Measurements from ENCODE around the gene PZP.

Gene PZP

DNA sequence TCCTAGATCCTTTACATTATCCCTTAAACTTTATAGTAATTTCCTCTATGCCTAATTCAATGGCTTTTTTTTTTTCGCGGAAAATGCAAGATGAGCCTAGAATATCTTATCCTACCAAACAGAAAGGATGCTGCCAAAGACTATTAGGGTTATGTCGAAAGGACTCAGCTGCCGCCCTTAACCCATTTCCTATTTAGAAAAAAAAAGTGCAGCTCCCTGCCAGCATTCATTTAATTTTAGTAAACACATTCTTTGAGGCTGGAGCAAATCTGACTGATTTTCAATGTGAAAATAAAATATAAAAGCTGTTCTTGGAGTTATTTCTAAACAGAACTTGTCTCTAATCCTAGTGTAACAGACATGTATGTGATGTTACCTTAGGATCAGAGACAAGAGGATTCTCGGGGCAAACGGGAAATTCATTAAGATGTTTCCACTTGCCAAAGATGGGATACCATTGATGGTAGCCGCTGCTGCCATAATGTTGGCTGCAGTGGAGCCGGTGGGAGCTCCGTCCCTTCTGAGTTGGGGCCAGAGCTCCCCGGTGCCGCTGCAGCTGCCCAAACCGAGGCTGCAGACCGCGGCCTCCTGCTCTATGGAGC lies 84.3 kb downstream of the PZP start:
- Histone ChIP-seq H3K36me3 (ENCODE audit: low read length) (no peaks in the 10 kb centered on the region), H3K27me3 (ENCODE audit: low read length) (no peaks in the 10 kb centered on the region), H3K4me2 (ENCODE audit: low read depth, low read length, poor library complexity, severe bottlenecking) (no peak overlapping the region), H3F3A (ENCODE audit: insufficient read depth) (no peaks in the 10 kb centered on the region), H3K9me2 (replicated peaks; ENCODE audit: insufficient read depth, low read length) (no peaks in the 10 kb centered on the region), H3K79me2 (ENCODE audit: insufficient read depth, low read length) (no peaks in the 10 kb centered on the region), H4K20me1 (ENCODE audit: low read depth, low read length) (no peaks in the 10 kb centered on the region), H3K9ac (ENCODE audit: low read length) (no peak overlapping the region), H3K4me3 (ENCODE audit: insufficient read depth, low read length, poor library complexity, severe bottlenecking) (no peak overlapping the region), H3K27ac (ENCODE audit: low read depth, low read length) (no peak overlapping the region), H2AFZ (ENCODE audit: low read depth, low read length, severe bottlenecking) (no peak overlapping the region), H3K9me3 (ENCODE audit: insufficient read depth, low read length) (no peaks in the 10 kb centered on the region)
- TF ChIP-seq EZH2phosphoT487 (conservative IDR thresholded peaks at IDR 0.05; ENCODE audit: low read length) = no peak
- TF ChIP-seq CTCF (IDR thresholded peaks at IDR 0.05; ENCODE audit: insufficient read depth, low read length, poor library complexity, severe bottlenecking) = no peak

DNA sequence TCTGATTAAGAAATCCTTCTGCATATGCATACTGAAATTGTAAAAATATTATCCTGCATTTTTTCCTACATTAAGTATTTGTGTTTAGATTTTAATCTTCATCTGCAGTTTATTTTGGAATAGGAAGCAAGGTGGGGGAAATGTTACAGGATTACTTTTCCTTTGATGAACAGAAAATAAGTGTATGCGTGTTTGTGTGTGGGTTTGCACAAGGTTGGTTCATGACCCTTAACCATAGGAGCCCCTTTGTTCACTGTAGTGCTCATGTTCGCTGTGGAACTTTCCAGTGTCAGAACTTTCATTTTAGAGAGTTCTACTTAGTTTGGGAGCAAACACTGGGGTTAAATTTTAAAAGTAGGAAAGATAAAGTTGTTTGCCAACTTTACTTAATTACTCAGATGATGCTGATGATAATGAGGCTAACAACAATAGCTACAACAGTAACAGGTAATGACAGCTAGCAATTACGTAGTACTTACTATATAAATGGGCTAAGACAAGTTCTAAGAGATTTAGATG lies 86.0 kb downstream of the PZP start:
- no peak overlapping the region for H3K9ac ChIP-seq (ENCODE audit: low read length)
- H3K27me3 ChIP-seq (ENCODE audit: low read length) = no peaks in the 10 kb centered on the region
- no peaks in the 10 kb centered on the region for H4K20me1 ChIP-seq (ENCODE audit: low read depth, low read length)
- H3K9me2 ChIP-seq (replicated peaks; ENCODE audit: insufficient read depth, low read length) = no peaks in the 10 kb centered on the region
- H3F3A ChIP-seq (ENCODE audit: insufficient read depth) = no peaks in the 10 kb centered on the region
- H3K36me3 ChIP-seq (ENCODE audit: low read length) = no peaks in the 10 kb centered on the region
- H3K4me3 ChIP-seq (ENCODE audit: insufficient read depth, low read length, poor library complexity, severe bottlenecking) = no peak overlapping the region
- TF ChIP-seq EZH2phosphoT487 (conservative IDR thresholded peaks at IDR 0.05; ENCODE audit: low read length) (no peak), CTCF (IDR thresholded peaks at IDR 0.05; ENCODE audit: insufficient read depth, low read length, poor library complexity, severe bottlenecking) (no peak)
- no peak overlapping the region for H3K27ac ChIP-seq (ENCODE audit: low read depth, low read length)
- no peak overlapping the region for H3K4me2 ChIP-seq (ENCODE audit: low read depth, low read length, poor library complexity, severe bottlenecking)
- no peaks in the 10 kb centered on the region for H3K9me3 ChIP-seq (ENCODE audit: insufficient read depth, low read length)
- H3K79me2 ChIP-seq (ENCODE audit: insufficient read depth, low read length) = no peaks in the 10 kb centered on the region
- H2AFZ ChIP-seq (ENCODE audit: low read depth, low read length, severe bottlenecking) = no peak overlapping the region

- Histone ChIP-seq H4K20me1 (ENCODE audit: low read depth, low read length) (no peaks in the 10 kb centered on the region), H3K4me2 (ENCODE audit: low read depth, low read length, poor library complexity, severe bottlenecking) (no peak overlapping the region), H3K9ac (ENCODE audit: low read length) (no peak overlapping the region), H3K4me3 (ENCODE audit: insufficient read depth, low read length, poor library complexity, severe bottlenecking) (no peak overlapping the region), H3K36me3 (ENCODE audit: low read length) (no peaks in the 10 kb centered on the region), H3K9me3 (ENCODE audit: insufficient read depth, low read length) (no peaks in the 10 kb centered on the region), H2AFZ (ENCODE audit: low read depth, low read length, severe bottlenecking) (no peak overlapping the region), H3K9me2 (replicated peaks; ENCODE audit: insufficient read depth, low read length) (no peaks in the 10 kb centered on the region), H3K79me2 (ENCODE audit: insufficient read depth, low read length) (no peaks in the 10 kb centered on the region), H3K27me3 (ENCODE audit: low read length) (no peaks in the 10 kb centered on the region), H3F3A (ENCODE audit: insufficient read depth) (no peaks in the 10 kb centered on the region), H3K27ac (ENCODE audit: low read depth, low read length) (no peak overlapping the region)
- no peak for TF ChIP-seq EZH2phosphoT487 (conservative IDR thresholded peaks at IDR 0.05; ENCODE audit: low read length)
- TF ChIP-seq CTCF (IDR thresholded peaks at IDR 0.05; ENCODE audit: insufficient read depth, low read length, poor library complexity, severe bottlenecking) = no peak
Observed at GRCh38 chr12:9120487-9121184, 87.6 kb downstream of the PZP start.
